CD4-positive, alpha-beta T cell (primary cell): ENCODE results near the gene GALNT7. TPM values are rescaled to one million over a fixed set of nuclear protein-coding genes. Genes with fewer than 3 reads are reported as not detected.
"Not testable (repeated sequence)": the region's sequence is repeated elsewhere in the genome, so short reads cannot be mapped to it uniquely, and the experiment has no call there.

Experiments used
- ATAC-seq: fragments of 200-7000 bp; cut with Tn5 transposase; one replicate; pipeline ENCODE4 v1.10.0; 2022; ENCODE audit warnings: mild to moderate bottlenecking; ENCODE audit not compliant: poor library complexity
- CTCF ChIA-PET: fragments of 350-600 bp; sonication (Branson Sonifier 250); formaldehyde crosslinking; loops from one replicate; lab custom pipeline; 2021; ENCODE audit warnings: antibody characterized with exemption, inconsistent platforms; lab: Charles Lee
- POLR2A ChIA-PET: fragments of 350-600 bp; sonication (Branson Sonifier 250); formaldehyde crosslinking; loops from one replicate; lab custom pipeline; 2021; ENCODE audit warnings: antibody characterized with exemption, inconsistent platforms; lab: Charles Lee
- DNase-seq, 14 experiments: peaks; one replicate each; pipeline ENCODE4 v3.0.0-alpha.2; 2013 to 2020; ENCODE audit warnings: mixed read lengths in 2 of 14
- H3K27ac ChIP-seq, 2 donors: one replicate each; pipeline versions ENCODE4 v1.5.1 to v1.7.0; 2013; ENCODE audit warnings: low read length in 2 of 2, low read depth in 1 of 2, mild to moderate bottlenecking in 1 of 2
- H3K27me3 ChIP-seq, 2 experiments: 1 replicate in 1 of 2; 2 replicates in 1 of 2; pipeline versions ENCODE4 v1.6.1 to v1.7.0; 2013; ENCODE audit warnings: low read length in 2 of 2, control low read depth in 1 of 2, mild to moderate bottlenecking in 1 of 2, moderate library complexity in 1 of 2; ENCODE audit not compliant: insufficient read depth in 2 of 2, control insufficient read depth in 1 of 2
- H3K36me3 ChIP-seq: one replicate; pipeline ENCODE4 v1.6.1; 2013; ENCODE audit warnings: low read length, control low read depth; ENCODE audit not compliant: insufficient read depth
- H3K4me1 ChIP-seq: one replicate; pipeline ENCODE4 v1.6.1; 2013; ENCODE audit warnings: low read length, control low read depth; ENCODE audit not compliant: insufficient read depth
- H3K4me3 ChIP-seq: one replicate; pipeline ENCODE4 v1.5.1; 2013; ENCODE audit warnings: mild to moderate bottlenecking, low read length, moderate library complexity
- H3K9me3 ChIP-seq, 2 experiments: 1 replicate in 1 of 2; 2 replicates in 1 of 2; pipeline versions ENCODE4 v1.6.1 to v1.7.0; 2013; ENCODE audit warnings: low read length in 2 of 2, mild to moderate bottlenecking in 2 of 2, control low read depth in 1 of 2, moderate library complexity in 1 of 2; ENCODE audit not compliant: control insufficient read depth in 1 of 2, insufficient read depth in 1 of 2
- H3K27ac Mint-ChIP-seq: one replicate; pipeline ENCODE4 v1.8.0; 2020; ENCODE audit warnings: mixed read lengths
- H3K27me3 Mint-ChIP-seq: one replicate; pipeline ENCODE4 v1.8.0; 2021; ENCODE audit warnings: mixed read lengths
- H3K36me3 Mint-ChIP-seq: one replicate; pipeline ENCODE4 v1.8.0; 2021; ENCODE audit warnings: low read depth, mixed read lengths
- H3K4me1 Mint-ChIP-seq: one replicate; pipeline ENCODE4 v1.8.0; 2021; ENCODE audit warnings: low read depth, mixed read lengths
- H3K4me3 Mint-ChIP-seq: one replicate; pipeline ENCODE4 v1.8.0; 2020; ENCODE audit warnings: mild to moderate bottlenecking, mixed read lengths
- H3K9me3 Mint-ChIP-seq: one replicate; pipeline ENCODE4 v1.8.0; 2020; ENCODE audit warnings: mixed read lengths
- intact Hi-C, 2 experiments: fragments of 100-400 bp; cut with DNase I in 1 of 2; cut with micrococcal nuclease in 1 of 2; formaldehyde crosslinking; loops; one replicate each; pipeline versions ENCODE4 v1.15.1 to v1.9.0; 2023 to 2025; cut with DNase I, micrococcal nuclease
- total RNA-seq, 174 experiments: library from RNA in 2 of 174; stranded (reverse) in 2 of 174; gene quantifications; one replicate each; pipeline ENCODE4 v1.2.3 and lab custom pipeline; 2021 to 2026
- TF ChIP-seq, protein P1 (sequence below): fragments of 200-600 bp; IDR thresholded peaks from one replicate; pipeline ENCODE4 v1.8.0; 2022; ENCODE audit warnings: antibody characterized with exemption, mild to moderate bottlenecking

The GALNT7 gene
- total RNA-seq, 2 experiments from 2014 or later = 4.6 to 4.8 TPM

DNA sequence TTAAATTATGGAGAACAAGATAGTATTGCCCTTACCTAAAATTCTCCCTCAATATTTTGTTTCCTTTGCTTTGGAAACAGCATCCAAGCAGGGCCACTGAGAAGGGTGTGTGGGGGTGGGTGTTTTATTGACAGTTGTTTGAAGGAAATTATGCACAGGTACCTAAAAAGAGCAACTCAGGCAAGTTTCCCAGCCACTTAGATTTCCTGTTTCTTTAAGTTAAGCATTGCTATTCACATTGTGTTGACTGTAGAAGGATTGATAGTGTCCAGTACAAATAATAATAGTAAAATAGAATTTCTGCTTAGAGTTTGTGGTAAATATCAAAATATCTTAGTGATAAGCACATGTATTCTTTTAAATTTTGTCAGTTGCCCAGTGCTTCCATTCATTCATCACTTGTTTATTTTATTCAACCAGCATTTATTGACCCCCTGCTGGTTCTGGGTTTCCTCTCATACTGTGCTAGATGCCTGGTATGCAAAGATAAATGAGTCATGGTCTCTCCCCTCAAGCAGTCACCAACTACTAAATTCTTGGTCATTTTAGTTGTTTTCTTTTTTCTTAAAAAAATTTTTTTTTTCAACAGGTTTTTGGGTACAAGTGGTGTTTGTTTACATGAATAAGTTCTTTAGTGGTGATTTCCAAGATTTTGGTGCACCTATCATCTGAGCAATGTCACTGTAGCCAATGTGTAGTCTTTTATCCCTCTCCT, 50.0 kb downstream of the GALNT7 start:
- POLR2A ChIA-PET = interaction anchor here (0.7 kb wide), 1 partner anchor 51 kb away, joined by 3 read pairs; no protein-coding TSS in a partner anchor
- Histone ChIP-seq H3K27me3 (no peaks in the 10 kb centered on the region), H3K4me3 (no peak overlapping the region), H3K36me3 (no peaks in the 10 kb centered on the region), H3K9me3 (no peaks in the 10 kb centered on the region), H3K27ac (no peak overlapping the region), H3K4me1 (no peaks in the 10 kb centered on the region)
- no peak for ATAC-seq
- TF ChIP-seq, protein P1, sequence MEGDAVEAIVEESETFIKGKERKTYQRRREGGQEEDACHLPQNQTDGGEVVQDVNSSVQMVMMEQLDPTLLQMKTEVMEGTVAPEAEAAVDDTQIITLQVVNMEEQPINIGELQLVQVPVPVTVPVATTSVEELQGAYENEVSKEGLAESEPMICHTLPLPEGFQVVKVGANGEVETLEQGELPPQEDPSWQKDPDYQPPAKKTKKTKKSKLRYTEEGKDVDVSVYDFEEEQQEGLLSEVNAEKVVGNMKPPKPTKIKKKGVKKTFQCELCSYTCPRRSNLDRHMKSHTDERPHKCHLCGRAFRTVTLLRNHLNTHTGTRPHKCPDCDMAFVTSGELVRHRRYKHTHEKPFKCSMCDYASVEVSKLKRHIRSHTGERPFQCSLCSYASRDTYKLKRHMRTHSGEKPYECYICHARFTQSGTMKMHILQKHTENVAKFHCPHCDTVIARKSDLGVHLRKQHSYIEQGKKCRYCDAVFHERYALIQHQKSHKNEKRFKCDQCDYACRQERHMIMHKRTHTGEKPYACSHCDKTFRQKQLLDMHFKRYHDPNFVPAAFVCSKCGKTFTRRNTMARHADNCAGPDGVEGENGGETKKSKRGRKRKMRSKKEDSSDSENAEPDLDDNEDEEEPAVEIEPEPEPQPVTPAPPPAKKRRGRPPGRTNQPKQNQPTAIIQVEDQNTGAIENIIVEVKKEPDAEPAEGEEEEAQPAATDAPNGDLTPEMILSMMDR = no peak
- no peak overlapping the region for H3K27ac Mint-ChIP-seq
- H3K27me3 Mint-ChIP-seq = no peaks in the 10 kb centered on the region
- H3K9me3 Mint-ChIP-seq = peaks cover 2% of the 10 kb centered on the region
- DNase-seq = no peak
- intact Hi-C loops = no loop called here
- CTCF ChIA-PET = no interaction called here
- H3K4me3 Mint-ChIP-seq = no peak overlapping the region
- H3K36me3 Mint-ChIP-seq = peaks cover under 1% of the 10 kb centered on the region
- peaks cover 45% of the 10 kb centered on the region for H3K4me1 Mint-ChIP-seq

DNA sequence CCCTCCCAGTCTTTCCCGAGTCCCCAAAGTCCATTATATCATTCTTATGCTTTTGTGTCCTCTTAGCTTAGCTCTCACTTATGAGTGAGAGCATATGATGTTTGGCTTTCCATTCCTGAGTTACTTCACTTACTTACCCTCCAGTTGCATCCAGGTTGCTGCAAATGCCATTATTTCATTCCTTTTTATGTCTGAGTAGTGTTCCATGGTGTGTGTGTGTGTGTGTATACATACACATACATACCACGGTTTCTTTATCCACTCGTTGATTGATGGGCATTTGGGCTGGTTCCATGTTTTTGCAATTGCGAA, 50.5 kb downstream of the GALNT7 start:
- H3K27ac Mint-ChIP-seq, H3K36me3 ChIP-seq, H3K27me3 Mint-ChIP-seq, H3K9me3 ChIP-seq, CTCF ChIA-PET, H3K36me3 Mint-ChIP-seq, H3K4me3 ChIP-seq, H3K4me1 ChIP-seq, H3K4me3 Mint-ChIP-seq, intact Hi-C loops, ATAC-seq, DNase-seq, H3K27me3 ChIP-seq, POLR2A ChIA-PET, H3K9me3 Mint-ChIP-seq, H3K27ac ChIP-seq: not testable (repeated sequence)
- H3K4me1 Mint-ChIP-seq = peaks cover 46% of the 10 kb centered on the region

DNA sequence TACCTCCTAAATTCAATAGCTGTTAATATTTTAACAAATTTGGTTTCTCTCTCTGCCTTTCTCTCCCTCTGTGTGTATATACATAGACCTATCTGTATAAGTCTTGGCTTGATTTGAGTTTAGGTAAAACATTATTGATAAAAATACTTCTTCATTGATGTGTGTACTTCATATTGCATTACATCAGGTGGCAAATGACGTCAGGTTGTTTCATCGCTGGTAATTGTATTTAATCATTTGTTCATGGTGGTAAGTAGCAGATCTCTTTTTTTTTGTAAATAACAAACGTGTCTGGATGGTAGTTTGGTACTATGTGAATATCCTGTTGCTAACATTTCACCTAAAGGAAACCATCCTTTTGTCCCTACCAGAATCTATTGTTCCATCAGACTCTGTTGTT, 55.1 kb downstream of the GALNT7 start:
- Histone ChIP-seq H3K9me3 (no peaks in the 10 kb centered on the region), H3K27me3 (no peaks in the 10 kb centered on the region), H3K4me1 (no peaks in the 10 kb centered on the region), H3K27ac (no peak overlapping the region), H3K36me3 (no peaks in the 10 kb centered on the region), H3K4me3 (no peak overlapping the region)
- Mint-ChIP-seq H3K27ac (no peak overlapping the region), H3K36me3 (peaks cover 4% of the 10 kb centered on the region), H3K4me1 (peaks cover 26% of the 10 kb centered on the region), H3K9me3 (peaks cover 2% of the 10 kb centered on the region), H3K27me3 (no peaks in the 10 kb centered on the region), H3K4me3 (no peak overlapping the region)
- intact Hi-C loops = no loop called here
- ChIA-PET POLR2A (interaction anchor here (0.9 kb wide), 1 partner anchor 10 kb away, joined by 3 read pairs; no protein-coding TSS in a partner anchor), CTCF (interaction anchor here (0.6 kb wide), 1 partner anchor 242 kb away, joined by 3 read pairs; no protein-coding TSS in a partner anchor)
- DNase-seq = no peak
- no peak for ATAC-seq
- TF ChIP-seq, protein P1 = no peak
